LHCN-M2 (cell line): ENCODE measurements around the gene PEX5L. TPM values are rescaled to one million over a fixed set of nuclear protein-coding genes. Genes with fewer than 3 reads are reported as not detected.

Experiments
- DNase-seq: peaks from one replicate; pipeline ENCODE4 v3.0.0-alpha.2; 2012; ENCODE audit warnings: low read depth
- total RNA-seq: library from RNA; depleted of rRNA; stranded (reverse); fragments of >200 nt; gene quantifications from 2 replicates; pipeline ENCODE4 v1.2.3, GENCODE V29; 2014

The PEX5L gene
- total RNA-seq, 1 experiment from 2014 or later = under 0.01 TPM

DNA sequence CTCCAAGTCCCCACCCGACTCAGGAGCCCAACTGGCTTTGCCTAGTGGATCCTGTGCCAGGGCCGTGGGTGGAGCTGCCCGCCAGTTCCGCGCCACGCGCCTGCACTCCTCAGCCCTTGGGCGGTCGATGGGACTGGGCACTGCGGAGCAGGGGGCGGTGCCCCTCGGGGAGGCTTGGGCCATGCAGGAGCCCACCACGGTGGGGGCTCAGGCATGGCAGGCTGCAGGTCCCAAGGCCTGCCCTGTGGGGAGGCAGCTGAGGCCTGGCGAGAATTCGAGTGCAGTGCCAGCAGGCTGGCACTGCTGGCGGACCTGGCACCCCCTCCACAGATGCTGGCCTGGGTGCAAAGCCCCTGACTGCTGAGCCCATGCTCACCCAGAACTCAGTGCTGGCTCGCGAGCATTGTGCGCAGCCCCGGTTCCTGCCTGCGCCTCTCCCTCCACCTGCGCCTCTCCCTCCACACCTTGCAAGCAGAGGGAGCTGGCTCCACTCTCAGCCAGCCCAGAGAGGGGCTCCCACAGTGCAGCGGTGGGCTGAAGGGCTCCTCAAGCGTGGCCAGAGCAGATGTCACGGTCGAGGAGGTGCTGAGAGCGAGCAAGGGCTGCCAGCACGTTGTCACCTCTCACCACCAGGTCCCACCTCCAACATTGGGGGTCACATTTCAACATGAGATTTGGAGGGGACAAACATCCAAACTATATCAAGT lies 261.2 kb downstream of the PEX5L start:
- no peak for DNase-seq

DNA sequence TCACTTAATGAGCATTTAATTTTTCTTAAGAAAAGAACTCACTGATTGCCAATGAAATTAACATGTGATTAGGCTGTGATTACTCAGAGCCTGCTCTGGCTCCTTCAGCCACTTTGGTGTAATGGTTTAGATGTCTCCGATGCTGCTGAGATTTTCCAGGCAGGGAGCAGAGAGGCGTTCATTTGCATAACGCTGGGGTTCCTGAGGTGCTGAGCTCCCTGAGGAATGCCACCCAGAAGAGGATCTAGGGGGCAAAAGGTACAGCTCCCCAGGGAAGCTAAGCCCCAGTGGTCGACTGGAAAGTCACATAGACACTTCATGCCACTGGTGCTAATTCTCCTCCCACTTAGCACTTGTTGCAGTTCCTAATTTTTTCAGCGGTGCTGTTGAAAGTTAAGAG lies 264.4 kb downstream of the PEX5L start:
- DNase-seq = no peak

DNA sequence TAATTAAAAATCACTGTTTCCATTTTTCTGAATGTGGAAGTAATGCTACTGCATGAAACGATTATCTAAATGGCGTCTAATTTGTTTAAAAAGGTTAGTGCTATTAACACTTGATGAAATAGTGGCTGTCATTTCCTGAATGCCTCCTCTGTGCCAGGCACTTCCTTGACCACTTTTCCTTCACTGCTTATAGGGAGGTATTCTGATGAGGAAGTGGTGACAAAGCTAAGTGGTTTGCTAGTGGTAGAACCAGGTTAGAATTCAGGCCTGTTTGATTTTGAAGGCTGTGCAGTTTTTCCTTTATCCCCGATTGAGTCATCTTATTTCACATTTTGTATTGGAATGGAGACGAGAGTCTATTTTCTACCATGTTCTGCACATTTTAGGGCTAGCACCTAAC lies 264.9 kb downstream of the PEX5L start:
- no peak for DNase-seq

DNA sequence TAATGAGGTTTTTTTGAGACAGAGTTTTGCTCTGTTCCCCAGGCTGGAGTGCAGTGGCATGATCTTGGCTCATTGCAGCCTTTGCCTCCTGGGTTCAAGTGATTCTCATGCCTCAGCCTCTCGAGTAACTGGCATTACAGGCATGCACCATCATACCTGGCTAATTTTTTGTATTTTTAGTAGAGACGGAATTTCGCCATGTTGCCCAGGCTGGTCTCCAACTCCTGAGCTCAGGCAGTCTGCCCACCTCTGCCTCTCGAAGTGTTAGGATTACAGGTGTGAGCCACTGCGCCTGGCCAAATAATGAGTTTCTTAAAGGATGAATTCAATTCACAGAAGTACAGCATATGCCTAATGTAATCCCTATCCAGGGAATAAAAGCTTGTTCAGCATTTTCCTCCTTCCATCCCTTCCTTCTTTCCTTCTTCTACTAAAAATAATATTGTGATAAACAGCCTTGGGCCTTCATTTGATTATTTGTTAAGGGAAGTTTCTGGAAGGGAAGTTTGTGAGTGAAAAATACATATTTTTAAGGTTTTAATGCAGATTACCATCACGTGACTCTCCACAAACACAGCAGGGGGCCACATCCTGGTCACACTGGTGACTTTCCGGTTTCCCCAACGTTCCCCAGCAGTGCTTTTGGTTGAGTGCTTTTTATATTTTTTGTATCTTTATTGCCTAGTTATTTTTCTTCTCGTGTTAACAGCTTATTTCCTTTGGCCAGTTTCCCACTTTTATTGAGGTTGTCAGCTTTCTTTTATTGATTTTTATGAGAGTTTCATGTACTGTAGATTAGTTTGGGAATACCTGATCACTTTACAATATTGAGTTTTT lies 267.1 kb downstream of the PEX5L start:
- no peak for DNase-seq

DNA sequence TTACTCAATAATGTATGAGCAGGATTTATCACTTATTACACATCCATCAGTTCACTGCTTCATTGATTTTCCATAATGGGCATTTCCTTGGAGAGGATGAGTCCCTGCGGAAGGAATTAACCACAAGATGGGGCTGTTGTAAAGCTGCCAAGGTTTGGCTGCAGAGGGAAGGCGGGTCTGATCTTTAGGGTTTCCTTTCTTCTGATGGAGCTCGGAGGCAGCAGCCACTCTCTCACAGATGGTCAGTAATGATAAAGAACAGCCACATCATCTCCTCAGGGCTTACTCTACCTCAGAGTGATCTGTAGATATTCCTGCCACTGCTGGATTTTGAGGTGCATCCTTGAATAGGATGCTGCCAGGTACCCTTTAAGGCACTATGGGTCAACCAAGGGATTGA lies 268.7 kb downstream of the PEX5L start:
- DNase-seq = peak; percentile 43

DNA sequence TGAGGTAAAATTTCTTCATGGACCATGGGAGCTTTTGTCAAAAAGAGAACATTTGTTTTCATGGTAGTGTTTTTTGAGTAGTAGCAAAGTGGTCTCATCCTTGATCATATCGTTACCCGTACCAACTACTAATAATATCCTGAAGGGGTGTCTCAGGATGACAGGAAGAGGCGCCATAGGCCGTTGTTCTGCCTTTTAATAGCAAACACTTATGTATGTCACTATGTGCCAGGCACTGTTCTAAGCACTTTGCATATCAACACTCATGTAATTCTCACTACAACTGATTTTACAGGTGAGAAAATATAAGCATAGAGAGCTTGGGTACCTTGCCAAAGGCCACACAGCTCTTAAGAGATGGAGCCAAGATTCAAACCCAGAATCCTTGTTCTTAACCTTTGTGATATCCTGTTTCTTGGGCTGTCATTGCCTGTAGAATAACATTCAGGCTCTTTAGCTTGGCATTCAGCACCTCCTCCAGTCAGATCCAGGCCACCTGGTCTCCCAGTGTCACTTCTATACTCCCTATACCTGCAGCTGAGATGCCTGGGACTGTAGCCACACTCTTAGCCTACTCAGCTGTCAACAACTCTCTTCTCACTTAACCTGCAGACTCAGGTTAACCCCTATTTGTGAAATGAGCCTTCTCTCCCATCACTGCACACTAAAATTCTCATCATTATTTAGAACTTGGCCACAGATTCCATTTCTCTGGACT lies 270.2 kb downstream of the PEX5L start:
- DNase-seq = no peak

DNA sequence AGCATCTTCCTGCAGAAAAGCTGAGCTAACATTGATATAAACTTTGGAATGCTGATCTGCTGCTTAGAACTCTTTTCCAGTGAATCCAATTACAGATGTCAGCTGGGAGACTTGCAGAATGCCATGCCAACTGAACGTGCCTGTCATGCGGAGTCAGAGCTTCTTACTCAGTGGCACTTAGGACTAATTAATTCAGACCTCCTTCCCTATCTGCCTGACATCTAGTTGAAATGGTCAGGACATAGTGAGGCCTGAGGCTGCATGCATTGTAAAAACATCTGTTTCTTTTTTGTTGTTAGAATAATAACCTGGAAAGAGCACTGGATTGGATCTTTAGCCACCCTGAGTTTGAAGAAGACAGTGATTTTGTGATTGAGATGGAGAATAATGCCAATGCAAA lies 271.3 kb downstream of the PEX5L start:
- DNase-seq = no peak

DNA sequence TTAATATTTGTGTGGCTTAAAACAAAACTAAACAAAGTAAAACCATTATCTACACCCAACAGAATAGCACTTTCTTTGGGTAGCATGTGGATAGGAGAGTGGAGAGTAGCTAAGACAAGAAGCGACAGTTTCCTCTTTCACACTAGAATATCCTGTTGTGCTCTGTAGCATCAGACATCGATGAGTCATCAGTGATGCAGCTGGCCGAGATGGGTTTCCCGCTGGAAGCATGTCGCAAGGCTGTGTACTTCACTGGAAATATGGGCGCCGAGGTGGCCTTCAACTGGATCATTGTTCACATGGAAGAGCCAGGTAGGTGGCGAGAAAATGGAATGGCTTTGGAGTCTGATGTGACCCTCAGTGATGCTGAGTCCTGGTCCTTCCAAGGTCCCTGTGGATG lies 275.8 kb downstream of the PEX5L start:
- peak; percentile 73 for DNase-seq

DNA sequence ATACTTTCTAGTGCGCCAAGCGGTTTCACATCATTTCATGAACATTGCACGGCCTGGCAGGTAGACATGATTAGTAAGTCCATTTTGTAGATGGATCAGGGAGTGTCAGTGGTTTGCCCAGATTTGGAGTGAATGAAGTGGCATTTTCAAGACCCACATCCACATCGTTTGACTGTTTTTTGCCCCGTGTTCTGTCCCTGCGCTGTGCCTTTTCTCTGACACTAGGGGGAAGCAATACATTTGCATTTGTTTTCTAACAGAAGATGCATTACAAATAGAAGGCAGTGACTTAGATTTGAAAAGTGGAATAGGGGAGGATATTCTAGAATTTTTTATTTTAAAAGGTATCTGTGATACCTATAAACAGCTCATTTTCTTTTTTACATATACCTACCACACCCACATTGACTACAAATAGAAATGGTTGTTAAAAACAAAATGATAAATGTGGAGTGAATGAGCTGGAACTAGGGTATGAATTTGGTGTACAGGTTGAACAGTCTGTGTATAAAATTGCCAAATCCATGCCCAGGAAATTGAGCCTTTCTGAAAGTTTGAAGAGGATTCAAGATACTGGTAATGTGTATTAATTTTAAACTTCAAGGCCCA lies 285.9 kb downstream of the PEX5L start:
- peak; percentile 31 for DNase-seq

DNA sequence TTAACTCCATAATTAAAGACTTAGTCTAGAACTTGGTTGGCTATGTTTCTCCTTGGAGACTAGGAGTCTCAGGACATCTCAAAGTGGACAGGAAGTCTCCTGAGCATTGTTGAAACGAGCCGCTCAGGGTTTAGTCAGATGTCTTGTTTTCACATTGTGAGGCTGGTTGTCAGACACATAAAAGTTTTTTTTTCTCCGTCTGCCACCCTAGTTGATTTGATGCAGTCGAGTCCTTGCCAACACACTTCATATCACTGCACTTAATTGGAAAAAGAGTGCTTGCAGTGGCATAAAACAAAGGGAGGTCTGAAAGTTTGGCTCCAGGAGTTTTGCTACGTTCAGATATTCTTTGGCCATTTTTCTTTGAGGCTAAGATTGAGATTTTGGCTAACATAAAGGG lies 291.0 kb downstream of the PEX5L start:
- no peak for DNase-seq

DNA sequence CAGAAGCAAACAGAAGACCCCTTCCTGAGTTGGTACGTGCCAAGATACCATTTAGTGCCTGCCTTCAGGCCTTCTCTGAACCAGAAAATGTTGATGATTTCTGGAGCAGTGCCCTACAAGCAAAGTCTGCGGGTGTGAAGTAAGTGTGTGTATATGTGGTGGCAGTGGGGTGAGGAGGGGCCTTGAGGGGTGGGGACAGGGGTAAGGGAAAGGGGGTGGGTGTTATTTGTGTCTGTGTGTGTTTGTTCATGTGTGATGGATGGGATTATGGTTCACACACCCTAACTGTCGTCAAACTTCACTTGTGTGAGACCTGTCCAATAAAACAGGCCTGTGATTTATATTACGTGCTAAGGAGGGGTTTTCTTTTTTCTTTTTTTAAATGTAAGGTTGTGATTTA lies 291.7 kb downstream of the PEX5L start:
- DNase-seq = no peak
